Lung (tissue), 12 donors: ENCODE measurements around the gene TUG1. TPM values are rescaled to one million over a fixed set of nuclear protein-coding genes. Genes with fewer than 3 reads are reported as not detected.

Experiments used
- ATAC-seq: fragments of 200-7000 bp; cut with Tn5 transposase; one replicate; pipeline ENCODE4 v1.9.1; 2020; ENCODE audit warnings: moderate number of reproducible peaks; ENCODE audit not compliant: insufficient read depth, low FRiP score
- DNase-seq, 3 donors: peaks; one replicate each; pipeline ENCODE4 v3.0.0-alpha.2; 2013 to 2017
- H3K27ac ChIP-seq, 2 donors: one replicate each; pipeline ENCODE4 v1.5.1; 2013; ENCODE audit warnings: mild to moderate bottlenecking in 2 of 2, moderate library complexity in 2 of 2, control low read depth in 1 of 2, inconsistent platforms in 1 of 2, low read depth in 1 of 2, low read length in 1 of 2
- H3K27me3 ChIP-seq, 3 donors: one replicate each; pipeline ENCODE4 v1.5.1; 2013; ENCODE audit warnings: low read length in 2 of 3; ENCODE audit not compliant: control insufficient read depth in 3 of 3, insufficient read depth in 3 of 3
- H3K36me3 ChIP-seq, 4 donors: one replicate each; pipeline ENCODE4 v1.5.1; 2013; ENCODE audit warnings: low read length in 4 of 4, mild to moderate bottlenecking in 1 of 4, moderate library complexity in 1 of 4; ENCODE audit not compliant: control insufficient read depth in 4 of 4, insufficient read depth in 4 of 4
- H3K4me1 ChIP-seq, 5 donors: one replicate each; pipeline ENCODE4 v1.5.1; 2013; ENCODE audit warnings: low read length in 5 of 5, mild to moderate bottlenecking in 2 of 5, moderate library complexity in 1 of 5; ENCODE audit not compliant: control insufficient read depth in 5 of 5, insufficient read depth in 5 of 5
- H3K4me3 ChIP-seq: one replicate; pipeline ENCODE4 v1.5.1; 2013; ENCODE audit warnings: mild to moderate bottlenecking, control low read depth, moderate library complexity
- H3K9ac ChIP-seq, 2 donors: one replicate each; pipeline ENCODE4 v1.5.1; 2013; ENCODE audit warnings: low read length in 2 of 2, control low read depth in 1 of 2; ENCODE audit not compliant: insufficient read depth in 1 of 2
- H3K9me3 ChIP-seq, 4 donors: one replicate each; pipeline ENCODE4 v1.5.1; 2013; ENCODE audit warnings: low read length in 3 of 4, mild to moderate bottlenecking in 1 of 4, moderate library complexity in 1 of 4; ENCODE audit not compliant: control insufficient read depth in 4 of 4, insufficient read depth in 3 of 4
- CTCF ChIP-seq: IDR thresholded peaks from 2 replicates; pipeline ENCODE4 v1.5.1; 2012; ENCODE audit warnings: mild to moderate bottlenecking; ENCODE audit errors: control extremely low read depth, extremely low read depth
- WGBS, 2 donors: extraction: QIAGEN DNeasy Blood & Tissue Kit; methylation state at CpG; one replicate each; pipeline ENCODE4 v1.1.7; 2013; 5-methylcytosine and 5-hydroxymethylcytosine counted together
- polyA plus RNA-seq, 2 donors: library from polyadenylated mRNA; stranded (reverse); fragments of 200-250 nt; gene quantifications; one replicate each; pipeline ENCODE4 v1.2.1, GENCODE V29; 2013
- total RNA-seq, 2 donors: library from RNA; depleted of rRNA in 1 of 2; stranded (reverse); fragments of >200 nt in 1 of 2; gene quantifications; one replicate each; pipeline ENCODE4 v1.2.1, GENCODE V29; 2014 to 2021
- donor health status: control.
- donor health status: control.
- donor health status: Bipolar disorder and iron deficiency.
- donor health status: healthy.
- donor health status: DM: yes; HTN: yes; CAD: no.

TUG1 gene
- total and polyA plus RNA-seq, 4 donors: 24.3 to 147 (median 40.2) TPM

GRCh38 chr22:30943368-30943767, 25.7 kb upstream of the TUG1 start:
- Histone ChIP-seq H3K27ac (no peak overlapping the region), H3K9ac (no peak overlapping the region), H3K9me3 (peaks cover 0 to 2% (median 0%) of the 10 kb centered on the region in 4 donors), H3K36me3 (peaks cover 57 to 70% (median 64%) of the 10 kb centered on the region in 4 donors), H3K4me3 (no peak overlapping the region), H3K4me1 (peaks cover 0 to 1% (median 0%) of the 10 kb centered on the region in 5 donors), H3K27me3 (no peaks in the 10 kb centered on the region)
- 41 to 64% methylated on average over 3 of the region's 3 CpGs for WGBS, 2 donors
- DNase-seq: no peak
- no peak for TF ChIP-seq CTCF
- no peak for ATAC-seq

- H3K4me1 ChIP-seq: peaks cover 0 to 1% (median 0%) of the 10 kb centered on the region in 5 donors
- peaks cover 0 to 2% (median 0%) of the 10 kb centered on the region in 4 donors for H3K9me3 ChIP-seq
- H3K4me3 ChIP-seq: no peak overlapping the region
- H3K36me3 ChIP-seq: peaks cover 52 to 75% (median 67%) of the 10 kb centered on the region in 4 donors
- no peak for TF ChIP-seq CTCF
- H3K27ac ChIP-seq: no peak overlapping the region
- no peak for ATAC-seq
- no peak overlapping the region for H3K9ac ChIP-seq
- DNase-seq: no peak
- WGBS, 2 donors: 95 to 96% methylated on average over 4 of the region's 4 CpGs
- no peaks in the 10 kb centered on the region for H3K27me3 ChIP-seq
These were observed 24.1 kb upstream of the TUG1 start for GRCh38 chr22:30944986-30945385.

GRCh38 chr22:30945653-30946052, 23.4 kb upstream of the TUG1 start:
- H3K9ac ChIP-seq: no peak overlapping the region
- H3K9me3 ChIP-seq: peaks cover 0 to 2% (median 0%) of the 10 kb centered on the region in 4 donors
- peaks cover 0 to 1% (median 0%) of the 10 kb centered on the region in 5 donors for H3K4me1 ChIP-seq
- DNase-seq: no peak
- ATAC-seq: no peak
- no peak for TF ChIP-seq CTCF
- H3K4me3 ChIP-seq: no peak overlapping the region
- no peak overlapping the region for H3K27ac ChIP-seq
- WGBS, 2 donors: 84 to 93% methylated on average over 2 of the region's 2 CpGs
- H3K36me3 ChIP-seq: peaks cover 56 to 73% (median 62%) of the 10 kb centered on the region in 4 donors
- H3K27me3 ChIP-seq: no peaks in the 10 kb centered on the region

- H3K36me3 ChIP-seq: peaks cover 53 to 73% (median 58%) of the 10 kb centered on the region in 4 donors
- no peak for DNase-seq
- H3K27ac ChIP-seq: no peak overlapping the region
- H3K9me3 ChIP-seq: no peaks in the 10 kb centered on the region
- peaks cover 0 to 3% (median 0%) of the 10 kb centered on the region in 5 donors for H3K4me1 ChIP-seq
- 63 to 73% methylated on average over 7 of the region's 7 CpGs for WGBS, 2 donors
- H3K27me3 ChIP-seq: no peaks in the 10 kb centered on the region
- H3K4me3 ChIP-seq: no peak overlapping the region
- no peak for TF ChIP-seq CTCF
- no peak overlapping the region for H3K9ac ChIP-seq
- no peak for ATAC-seq
These were observed 22.7 kb upstream of the TUG1 start for GRCh38 chr22:30946354-30946753.
